Measurements from ENCODE around the gene ZC3H12C. TPM values are rescaled to one million over a fixed set of nuclear protein-coding genes. Genes with fewer than 3 reads are reported as not detected.

The ZC3H12C gene
- total and polyA plus RNA-seq, 2 of the 13 experiments (the other 11 are each of a cell fraction or from before 2014, with no cell fraction given): 2.4 to 5.7 TPM

GRCh38 chr11:110113505-110113904, 20.3 kb downstream of the ZC3H12C start:
- no peak overlapping the region for H3K4me3 ChIP-seq (replicated peaks in 1 of 3; ENCODE audit: insufficient read depth in 1 of 3, low read depth in 2 of 3, low read length in 3 of 3)
- ATAC-seq: no peak
- no peak overlapping the region for H3K27ac ChIP-seq (ENCODE audit: extremely low read length, insufficient read depth, low read length)
- no peaks in the 10 kb centered on the region for H4K20me1 ChIP-seq (ENCODE audit: insufficient read depth, low read length)
- in situ Hi-C loops (cut with HindIII; ENCODE audit: extremely low pct_ligation_motif_present, low pct_unique_long_range_greater_than_20kb) (no loop called here), intact Hi-C loops (cut with micrococcal nuclease; ENCODE audit: unreplicated experiment) (no loop called here)
- H2AFZ ChIP-seq (ENCODE audit: low read length): no peak overlapping the region
- ChIA-PET CTCF (ENCODE audit: low intra/inter-chr PET ratio, low total read pairs) (no interaction called here), POLR2A (no interaction called here)
- FAIRE-seq: no peak
- H3K4me2 ChIP-seq (ENCODE audit: low read depth, low read length): no peak overlapping the region
- BruUV-seq (replicated peaks): no TSS peak
- DNase-seq (ENCODE audit: low spot score): no peak
- H3K9ac ChIP-seq (ENCODE audit: insufficient read depth, low read depth, low read length): no peak overlapping the region
- 0 out of 5 replicates have a peak, but pooled peaks cover 0 to 3% of the 10 kb centered on the region in 2 experiments for H3K36me3 ChIP-seq (replicated peaks in 1 of 2; ENCODE audit: control insufficient read depth in 1 of 2, insufficient read depth in 2 of 2, low read length in 2 of 2)
- 0 out of 2 replicates have a peak, but pooled peaks cover 6% of the 10 kb centered on the region for H3K4me1 ChIP-seq (ENCODE audit: insufficient read depth, low read length)
- H3K27me3 ChIP-seq (ENCODE audit: control insufficient read depth in 1 of 2, insufficient read depth in 2 of 2, low read length in 2 of 2): no peaks in the 10 kb centered on the region
- H3K9me3 ChIP-seq (ENCODE audit: low read length): no peaks in the 10 kb centered on the region
- H3K79me2 ChIP-seq (ENCODE audit: insufficient read depth, low read length): no peaks in the 10 kb centered on the region
- TF ChIP-seq ZNF687 (CRISPR knock-in tag; IDR thresholded peaks at IDR 0.05) (no peak), ATM (IDR thresholded peaks at IDR 0.05; ENCODE audit: borderline replicate concordance) (no peak), PLRG1 (conservative IDR thresholded peaks at IDR 0.05) (no peak), ZNF678 (CRISPR knock-in tag; IDR thresholded peaks at IDR 0.05) (no peak), ETV5 (CRISPR knock-in tag; IDR thresholded peaks at IDR 0.05; ENCODE audit: borderline replicate concordance) (no peak), ZNF121 (CRISPR knock-in tag; IDR thresholded peaks at IDR 0.05) (no peak), ATF1 (CRISPR knock-in tag; IDR thresholded peaks at IDR 0.05) (no peak), REPIN1 (CRISPR knock-in tag; IDR thresholded peaks at IDR 0.05; ENCODE audit: borderline replicate concordance, low read depth) (no peak), CREM (IDR thresholded peaks at IDR 0.05) (no peak), CREM (CRISPR knock-in tag; IDR thresholded peaks at IDR 0.05) (no peak), ZBTB7B (CRISPR knock-in tag; IDR thresholded peaks at IDR 0.05) (no peak), RAD51 (IDR thresholded peaks at IDR 0.05; ENCODE audit: borderline replicate concordance) (no peak), ZNF607 (CRISPR knock-in tag; IDR thresholded peaks at IDR 0.05; ENCODE audit: borderline replicate concordance) (no peak), ZSCAN29 (CRISPR knock-in tag; conservative IDR thresholded peaks at IDR 0.05) (no peak), NFE2L1 (CRISPR knock-in tag; IDR thresholded peaks at IDR 0.05; ENCODE audit: borderline replicate concordance) (no peak)
- TF ChIP-seq, protein P1, sequence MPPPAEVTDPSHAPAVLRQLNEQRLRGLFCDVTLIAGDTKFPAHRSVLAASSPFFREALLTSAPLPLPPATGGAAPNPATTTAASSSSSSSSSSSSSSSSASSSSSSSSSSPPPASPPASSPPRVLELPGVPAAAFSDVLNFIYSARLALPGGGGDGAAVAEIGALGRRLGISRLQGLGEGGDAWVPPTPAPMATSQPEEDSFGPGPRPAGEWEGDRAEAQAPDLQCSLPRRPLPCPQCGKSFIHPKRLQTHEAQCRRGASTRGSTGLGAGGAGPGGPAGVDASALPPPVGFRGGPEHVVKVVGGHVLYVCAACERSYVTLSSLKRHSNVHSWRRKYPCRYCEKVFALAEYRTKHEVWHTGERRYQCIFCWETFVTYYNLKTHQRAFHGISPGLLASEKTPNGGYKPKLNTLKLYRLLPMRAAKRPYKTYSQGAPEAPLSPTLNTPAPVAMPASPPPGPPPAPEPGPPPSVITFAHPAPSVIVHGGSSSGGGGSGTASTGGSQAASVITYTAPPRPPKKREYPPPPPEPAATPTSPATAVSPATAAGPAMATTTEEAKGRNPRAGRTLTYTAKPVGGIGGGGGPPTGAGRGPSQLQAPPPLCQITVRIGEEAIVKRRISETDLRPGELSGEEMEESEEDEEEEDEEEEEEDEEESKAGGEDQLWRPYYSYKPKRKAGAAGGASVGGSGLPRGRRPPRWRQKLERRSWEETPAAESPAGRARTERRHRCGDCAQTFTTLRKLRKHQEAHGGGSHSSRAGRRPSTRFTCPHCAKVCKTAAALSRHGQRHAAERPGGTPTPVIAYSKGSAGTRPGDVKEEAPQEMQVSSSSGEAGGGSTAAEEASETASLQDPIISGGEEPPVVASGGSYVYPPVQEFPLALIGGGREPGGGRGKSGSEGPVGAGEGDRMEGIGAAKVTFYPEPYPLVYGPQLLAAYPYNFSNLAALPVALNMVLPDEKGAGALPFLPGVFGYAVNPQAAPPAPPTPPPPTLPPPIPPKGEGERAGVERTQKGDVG (CRISPR knock-in tag; IDR thresholded peaks at IDR 0.05; ENCODE audit: borderline replicate concordance): no peak
